Spinal cord (tissue), 10 donors: ENCODE data around the gene MLH3. TPM values are rescaled to one million over a fixed set of nuclear protein-coding genes. Genes with fewer than 3 reads are reported as not detected.
A peak's percentile ranks its signal among the peaks of the same experiment; 100 is the strongest.

Source experiments
- DNase-seq, 6 donors: peaks; one replicate each; pipeline versions ENCODE4 v3.0.0 to v3.0.0-alpha.2; 2013 to 2015; ENCODE audit warnings: low spot score in 6 of 6, low read depth in 4 of 6
- H3K27ac ChIP-seq: one replicate; pipeline ENCODE4 v1.5.1; 2013; ENCODE audit warnings: low read depth, low read length, control low read depth
- H3K27me3 ChIP-seq: one replicate; pipeline ENCODE4 v1.6.1; 2013; ENCODE audit warnings: low read length; ENCODE audit not compliant: control insufficient read depth, insufficient read depth
- H3K36me3 ChIP-seq: one replicate; pipeline ENCODE4 v1.6.1; 2013; ENCODE audit warnings: low read length; ENCODE audit not compliant: control insufficient read depth, insufficient read depth
- H3K4me1 ChIP-seq: one replicate; pipeline ENCODE4 v1.6.1; 2013; ENCODE audit warnings: low read length; ENCODE audit not compliant: control insufficient read depth, insufficient read depth
- H3K4me3 ChIP-seq: one replicate; pipeline ENCODE4 v1.5.1; 2013; ENCODE audit warnings: low read depth, low read length, control low read depth
- H3K9me3 ChIP-seq: one replicate; pipeline ENCODE4 v1.6.1; 2013; ENCODE audit warnings: low read length; ENCODE audit not compliant: control insufficient read depth, insufficient read depth
- WGBS: methylation state at CpG from one replicate; pipeline ENCODE4 v1.1.5; 2013; ENCODE audit warnings: missing lambda C conversion rate; ENCODE audit not compliant: insufficient coverage; 5-methylcytosine and 5-hydroxymethylcytosine counted together
- long read RNA-seq, 4 donors: transcript quantifications; one replicate each; lab custom pipeline, GENCODE V29; 2026
- polyA plus RNA-seq, 2 donors: library from polyadenylated mRNA; unstranded; fragments of 120-200 nt; gene quantifications; one replicate each; pipeline ENCODE4 v1.2.1, GENCODE V29; 2013; ENCODE audit not compliant: insufficient read length in 2 of 2
- total RNA-seq, 2 donors: library from RNA; depleted of rRNA in 1 of 2; stranded (reverse); fragments of 120-200 nt in 1 of 2; fragments of >200 nt in 1 of 2; gene quantifications; one replicate each; pipeline versions ENCODE4 v1.2.3 to v1.2.4, GENCODE V29; 2013 to 2014
- donor health status: healthy.

Gene MLH3
- total RNA-seq (10 to 100 TPM; 51.2 to 65.8 TPM), polyA plus RNA-seq (10 to 100 TPM; 21.4 to 27.8 TPM)
- long read RNA-seq, donor 1, partial matches to known transcripts, result 0 of 3 reads
- long read RNA-seq, donor 1, other reads (novel, unspliced or antisense), result 0 of 3 reads
- long read RNA-seq, donor 2, partial matches to known transcripts, result 0 of 2 reads
- long read RNA-seq, donor 2, other reads (novel, unspliced or antisense), result 0 of 2 reads
- long read RNA-seq, donor 3, partial matches to known transcripts, result 0 of 2 reads
- long read RNA-seq, donor 3, other reads (novel, unspliced or antisense), result 0 of 2 reads
- long read RNA-seq, donor 4, partial matches to known transcripts, result 0 of 4 reads
- long read RNA-seq, donor 4, other reads (novel, unspliced or antisense), result 0 of 4 reads

DNA sequence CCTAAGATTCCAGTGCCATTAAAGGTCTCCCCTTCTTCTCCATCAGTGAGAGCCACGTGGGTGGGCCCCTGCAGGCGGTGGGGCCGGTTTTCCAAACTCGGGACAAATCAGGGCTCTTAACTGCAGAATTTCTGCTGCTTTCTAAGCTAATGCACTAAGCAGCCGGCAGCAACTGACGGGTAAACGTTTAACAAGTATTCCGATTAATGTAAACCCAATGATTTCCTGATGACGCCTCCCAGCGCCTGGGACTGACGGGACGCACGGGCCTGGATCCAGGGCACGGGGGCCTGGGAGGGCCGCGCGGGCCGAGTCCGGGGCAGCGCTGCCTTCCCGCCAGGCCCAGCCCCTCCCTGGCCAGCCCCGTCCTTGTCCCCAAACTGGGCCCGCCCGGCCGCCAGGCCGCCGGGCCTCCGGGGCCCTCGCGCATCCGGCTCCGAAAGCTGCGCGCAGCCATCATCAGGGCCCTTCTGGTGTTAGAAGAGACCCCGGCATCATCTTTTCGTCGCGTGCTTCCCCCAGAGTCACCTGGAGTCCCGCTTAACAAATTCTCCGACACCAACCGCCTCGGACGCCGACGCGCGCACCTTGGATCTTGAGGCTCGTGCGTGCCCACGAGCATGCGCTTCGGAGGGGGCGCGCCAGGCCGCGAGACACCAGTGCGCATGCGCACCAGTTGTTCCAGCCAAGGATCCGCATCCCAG is at the start of gene MLH3:
Gene MLH3, minus strand, starts transcription at position 616 of the 704 bp plus-strand sequence. CDS start 1,812 bp downstream, outside the sequence.
- Histone ChIP-seq H3K4me3 (peak within 1 kb of the TSS; percentile 64), H3K4me1 (peaks cover 7% of the 10 kb centered on the region), H3K27ac (peak within 1 kb of the TSS; percentile 82), H3K36me3 (no peaks in the 10 kb centered on the region), H3K9me3 (no peaks in the 10 kb centered on the region), H3K27me3 (no peaks in the 10 kb centered on the region)
- WGBS, result under 1% methylated on average over 59 of the region's 59 CpGs
- peak; percentile 77 to 97 (median 79) for DNase-seq

DNA sequence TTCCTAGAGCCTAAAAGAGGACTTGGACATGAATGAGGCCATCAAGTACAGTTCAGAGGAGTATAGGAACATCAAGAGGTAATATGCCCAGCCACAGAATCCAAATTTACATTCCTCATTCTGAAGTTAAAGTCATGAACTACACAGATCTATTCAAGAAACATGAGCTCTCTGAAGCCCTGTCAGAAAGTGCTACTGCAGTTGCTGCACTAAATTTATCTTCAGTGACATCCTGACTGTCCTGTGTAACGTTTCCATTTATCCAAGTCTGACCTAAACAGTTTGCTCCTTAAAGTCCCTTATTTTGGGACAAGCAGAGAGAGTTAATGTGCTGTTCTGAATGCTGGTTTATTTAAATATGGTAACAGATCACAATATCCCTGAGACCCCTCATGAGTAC is 47.4 kb upstream of the MLH3 start:
- Histone ChIP-seq H3K4me3 (no peak overlapping the region), H3K27me3 (no peaks in the 10 kb centered on the region), H3K4me1 (no peaks in the 10 kb centered on the region), H3K27ac (no peak overlapping the region), H3K36me3 (peaks cover 52% of the 10 kb centered on the region), H3K9me3 (no peaks in the 10 kb centered on the region)
- no CpG with 5 or more reads among the region's 1 CpG for WGBS
- DNase-seq, result no peak

DNA sequence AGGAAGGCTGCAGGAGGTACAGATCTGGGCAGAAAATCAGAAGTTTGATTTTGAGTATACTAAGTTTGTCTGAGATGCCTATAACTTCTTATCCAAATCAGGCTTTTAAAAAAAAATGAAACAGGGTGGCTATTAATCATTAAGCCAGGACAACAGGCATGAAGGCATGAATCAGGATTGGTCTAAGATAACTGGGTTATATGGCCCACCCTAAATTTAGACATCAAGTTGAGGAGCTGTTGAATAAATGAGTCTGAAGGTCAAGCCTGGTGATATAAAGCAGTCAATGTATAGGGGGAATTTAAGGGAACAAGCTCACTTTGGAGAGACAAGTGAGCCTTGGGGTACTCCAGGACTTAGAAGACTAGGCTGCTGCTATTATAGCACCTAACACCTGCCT is 46.9 kb upstream of the MLH3 start:
- H3K27ac ChIP-seq, result no peak overlapping the region
- H3K4me1 ChIP-seq, result no peaks in the 10 kb centered on the region
- H3K36me3 ChIP-seq, result peaks cover 57% of the 10 kb centered on the region
- no peak for DNase-seq
- no peaks in the 10 kb centered on the region for H3K9me3 ChIP-seq
- no peak overlapping the region for H3K4me3 ChIP-seq
- H3K27me3 ChIP-seq, result no peaks in the 10 kb centered on the region

DNA sequence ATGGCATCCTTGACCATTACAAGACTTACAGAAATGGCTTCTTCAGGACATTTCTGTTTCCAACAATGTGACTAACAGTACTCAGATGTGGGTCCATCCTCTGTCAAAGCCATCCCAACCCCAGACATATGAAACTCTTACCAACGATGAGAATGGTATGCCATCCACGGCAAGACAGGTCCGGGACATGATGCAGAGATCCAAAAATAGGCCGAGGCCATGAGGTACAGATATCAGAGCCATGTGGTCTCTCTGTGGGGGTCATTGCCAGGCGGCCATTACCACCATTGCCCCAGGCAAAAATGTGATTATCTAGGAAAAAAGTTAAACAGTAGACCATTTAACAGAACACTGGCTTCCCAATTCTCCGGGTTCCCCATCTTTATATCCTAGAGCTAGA is 45.7 kb upstream of the MLH3 start:
- Histone ChIP-seq H3K4me3 (no peak overlapping the region), H3K4me1 (no peaks in the 10 kb centered on the region), H3K27ac (no peak overlapping the region), H3K36me3 (peaks cover 51% of the 10 kb centered on the region), H3K9me3 (no peaks in the 10 kb centered on the region), H3K27me3 (no peaks in the 10 kb centered on the region)
- DNase-seq, result no peak
- 96% methylated on average over 4 of the region's 6 CpGs for WGBS

DNA sequence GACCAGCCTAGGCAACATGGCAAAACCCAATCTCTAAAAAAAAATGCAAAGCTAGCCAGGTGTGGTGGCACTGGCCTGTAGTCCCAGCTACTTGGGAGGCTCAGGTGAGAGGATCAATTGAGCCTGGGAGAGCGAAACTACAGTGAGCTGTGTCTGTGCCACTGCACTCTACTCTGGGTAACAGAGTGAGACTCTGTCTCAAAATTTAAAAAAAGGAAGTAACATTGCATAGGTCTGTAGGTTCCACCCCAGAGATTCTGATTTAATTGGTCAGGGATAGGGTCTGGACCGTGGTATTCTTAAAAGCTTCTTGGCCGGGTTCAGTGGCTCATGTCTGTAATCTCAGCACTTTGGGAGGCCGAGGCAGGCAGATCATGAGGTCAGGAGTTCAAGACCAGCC is 44.4 kb upstream of the MLH3 start:
- no peak for DNase-seq
- no peaks in the 10 kb centered on the region for H3K27me3 ChIP-seq
- no peaks in the 10 kb centered on the region for H3K4me1 ChIP-seq
- H3K4me3 ChIP-seq, result no peak overlapping the region
- peaks cover 52% of the 10 kb centered on the region for H3K36me3 ChIP-seq
- no peak overlapping the region for H3K27ac ChIP-seq
- WGBS, result 96% methylated on average over 4 of the region's 4 CpGs
- no peaks in the 10 kb centered on the region for H3K9me3 ChIP-seq

DNA sequence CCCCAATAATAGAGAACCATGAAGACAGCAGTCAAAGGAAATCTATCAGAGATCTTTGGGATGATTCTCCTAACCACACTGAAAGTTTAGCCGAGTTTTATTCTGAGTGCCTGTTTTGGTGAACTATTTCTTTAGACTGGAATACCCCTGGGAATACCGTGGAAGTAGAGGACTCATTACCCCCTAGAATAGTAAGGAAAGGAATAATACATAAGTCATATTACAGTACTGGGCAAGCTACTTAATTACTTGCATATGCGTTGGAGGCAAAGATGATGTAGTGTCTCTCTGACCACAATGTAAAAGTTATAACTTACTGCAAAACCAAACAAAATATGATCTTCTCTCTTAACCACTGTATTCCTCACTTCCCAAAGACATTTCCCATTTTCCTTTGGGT is 43.6 kb upstream of the MLH3 start:
- no peaks in the 10 kb centered on the region for H3K27me3 ChIP-seq
- no peaks in the 10 kb centered on the region for H3K4me1 ChIP-seq
- H3K27ac ChIP-seq, result no peak overlapping the region
- H3K9me3 ChIP-seq, result no peaks in the 10 kb centered on the region
- H3K4me3 ChIP-seq, result no peak overlapping the region
- DNase-seq, result no peak
- WGBS, result no CpG with 5 or more reads among the region's 3 CpGs
- peaks cover 47% of the 10 kb centered on the region for H3K36me3 ChIP-seq

DNA sequence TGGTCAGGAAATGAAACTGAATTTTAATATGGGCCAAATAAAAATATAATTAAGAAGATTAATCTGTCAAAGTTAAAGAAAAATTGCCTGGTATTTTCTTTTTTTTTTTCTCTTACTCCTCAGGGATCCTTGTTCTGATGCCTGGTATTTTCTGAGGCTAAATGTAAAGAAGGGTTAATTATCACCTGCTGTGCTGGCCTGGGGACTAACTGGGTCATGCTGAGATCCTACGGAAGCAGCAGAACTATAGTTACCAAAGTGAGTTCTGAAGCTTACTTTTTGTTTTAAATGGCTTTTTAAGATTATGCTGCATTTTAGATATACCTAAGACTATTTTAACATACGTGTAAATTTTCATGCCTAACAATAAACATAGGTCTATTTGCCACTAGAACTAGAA is 41.4 kb upstream of the MLH3 start:
- DNase-seq, result no peak
- no peaks in the 10 kb centered on the region for H3K27me3 ChIP-seq
- no CpG with 5 or more reads among the region's 2 CpGs for WGBS
- H3K4me3 ChIP-seq, result no peak overlapping the region
- H3K4me1 ChIP-seq, result no peaks in the 10 kb centered on the region
- no peak overlapping the region for H3K27ac ChIP-seq
- no peaks in the 10 kb centered on the region for H3K9me3 ChIP-seq
- H3K36me3 ChIP-seq, result peaks cover 41% of the 10 kb centered on the region

DNA sequence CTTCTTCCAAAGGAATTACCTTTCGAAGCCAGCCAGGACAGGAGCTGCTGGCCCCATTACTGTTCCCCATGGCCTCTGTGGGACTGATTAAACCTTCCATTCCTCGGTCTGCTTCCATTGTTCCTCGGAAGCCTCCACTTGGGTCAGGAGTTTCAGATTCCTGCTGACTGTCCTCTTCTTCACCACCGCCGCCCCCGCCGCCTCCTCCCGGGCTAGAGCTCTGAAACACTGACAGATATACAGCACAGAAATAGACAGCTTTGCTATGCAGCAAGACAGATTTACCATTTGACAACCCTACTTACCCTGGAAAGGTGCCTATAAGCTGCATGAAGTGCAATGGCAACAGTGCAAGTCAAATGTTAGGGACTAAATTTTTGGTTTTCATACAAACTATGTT is 40.0 kb upstream of the MLH3 start:
- H3K36me3 ChIP-seq, result peaks cover 40% of the 10 kb centered on the region
- 97% methylated on average over 8 of the region's 8 CpGs for WGBS

DNA sequence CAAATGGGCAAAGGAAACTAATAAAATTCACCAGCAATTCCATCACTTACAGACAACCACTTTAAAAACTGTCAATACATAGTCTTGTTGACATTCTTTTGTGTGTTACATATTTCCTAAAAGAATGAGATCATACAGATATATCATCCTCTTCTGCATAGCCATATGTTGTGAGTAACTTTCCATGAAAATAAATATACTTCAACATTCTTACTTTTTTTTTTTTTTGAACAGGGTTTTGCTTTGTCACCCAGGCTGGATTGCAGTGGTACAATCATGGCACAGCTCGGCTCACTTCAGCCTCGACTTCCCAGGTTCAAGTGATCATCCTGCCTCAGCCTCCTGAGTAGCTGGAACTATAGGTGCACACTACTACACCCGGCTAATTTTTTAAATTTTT is 39.1 kb upstream of the MLH3 start:
- WGBS, result 86% methylated on average over 2 of the region's 3 CpGs
- Histone ChIP-seq H3K9me3 (no peaks in the 10 kb centered on the region), H3K4me3 (no peak overlapping the region), H3K36me3 (peaks cover 40% of the 10 kb centered on the region), H3K4me1 (no peaks in the 10 kb centered on the region), H3K27me3 (no peaks in the 10 kb centered on the region), H3K27ac (no peak overlapping the region)
- DNase-seq, result no peak

More for the DNA sequence above, 40.0 kb upstream of the MLH3 start:
- Histone ChIP-seq H3K27me3 (no peaks in the 10 kb centered on the region), H3K4me3 (no peak overlapping the region), H3K4me1 (no peaks in the 10 kb centered on the region), H3K9me3 (no peaks in the 10 kb centered on the region), H3K27ac (no peak overlapping the region)
- DNase-seq, result no peak
